DND-41 (cell line): Measurements from ENCODE around the gene CLBA1.

Experiments
- ATAC-seq: fragments of 200-7000 bp; cut with Tn5 transposase; 3 replicates; pipeline ENCODE4 v1.9.1; 2021; ENCODE audit warnings: low read depth; ENCODE audit not compliant: insufficient read depth
- DNase-seq: peaks from one replicate; pipeline ENCODE4 v3.0.0-alpha.2; 2020
- H2AFZ ChIP-seq: 2 replicates; pipeline ENCODE4 v1.6.0; 2012; ENCODE audit warnings: low read depth, low read length
- H3K27ac ChIP-seq: 2 replicates; pipeline ENCODE4 v1.5.1; 2012; ENCODE audit warnings: low read length, inconsistent platforms
- H3K27me3 ChIP-seq: fragments of 200-600 bp; sonication (generic); 2 replicates; pipeline ENCODE4 v1.6.0; 2012; ENCODE audit warnings: low read length, mild to moderate bottlenecking, inconsistent platforms; ENCODE audit not compliant: insufficient read depth, poor library complexity
- H3K36me3 ChIP-seq: 2 replicates; pipeline ENCODE4 v1.5.1; 2012; ENCODE audit warnings: low read length, inconsistent platforms; ENCODE audit not compliant: insufficient read depth
- H3K4me1 ChIP-seq: 2 replicates; pipeline ENCODE4 v1.5.1; 2012; ENCODE audit warnings: mild to moderate bottlenecking, low read length; ENCODE audit not compliant: insufficient read depth
- H3K4me2 ChIP-seq: 2 replicates; pipeline ENCODE4 v1.6.0; 2012; ENCODE audit warnings: mild to moderate bottlenecking, moderate library complexity, low read length, inconsistent platforms; ENCODE audit not compliant: insufficient read depth
- H3K4me3 ChIP-seq, 2 experiments: fragments of 200-600 bp in 1 of 2; shearing (Covaris generic) in 1 of 2; 2 replicates each; pipeline ENCODE4 v1.5.1; 2012 to 2016; ENCODE audit warnings: inconsistent platforms in 2 of 2, low read length in 2 of 2, mild to moderate bottlenecking in 2 of 2, low read depth in 1 of 2, moderate library complexity in 1 of 2
- H3K79me2 ChIP-seq: 2 replicates; pipeline ENCODE4 v1.6.0; 2012; ENCODE audit warnings: low read length, inconsistent platforms; ENCODE audit not compliant: insufficient read depth
- H3K9ac ChIP-seq: 2 replicates; pipeline ENCODE4 v1.6.0; 2012; ENCODE audit warnings: low read depth, mild to moderate bottlenecking, inconsistent platforms, low read length, moderate library complexity
- H3K9me3 ChIP-seq: 2 replicates; pipeline ENCODE4 v1.5.1; 2012; ENCODE audit warnings: low read length, moderate library complexity, mild to moderate bottlenecking, inconsistent platforms; ENCODE audit not compliant: insufficient read depth, severe bottlenecking
- H4K20me1 ChIP-seq: 2 replicates; pipeline ENCODE4 v1.6.0; 2012; ENCODE audit warnings: low read length; ENCODE audit not compliant: insufficient read depth
- EZH2 ChIP-seq: IDR thresholded peaks from 3 replicates; pipeline ENCODE4 v1.6.1; 2012; ENCODE audit warnings: borderline replicate concordance, low read depth, mild to moderate bottlenecking, moderate library complexity, low read length, inconsistent platforms; ENCODE audit not compliant: severe bottlenecking
- TF ChIP-seq, protein P1 (sequence below): IDR thresholded peaks from 2 replicates; pipeline ENCODE4 v1.5.1; 2012; ENCODE audit warnings: borderline replicate concordance, low read length, moderate library complexity, mild to moderate bottlenecking; ENCODE audit not compliant: poor library complexity, severe bottlenecking; ENCODE audit errors: extremely low read depth

The CLBA1 gene

DNA sequence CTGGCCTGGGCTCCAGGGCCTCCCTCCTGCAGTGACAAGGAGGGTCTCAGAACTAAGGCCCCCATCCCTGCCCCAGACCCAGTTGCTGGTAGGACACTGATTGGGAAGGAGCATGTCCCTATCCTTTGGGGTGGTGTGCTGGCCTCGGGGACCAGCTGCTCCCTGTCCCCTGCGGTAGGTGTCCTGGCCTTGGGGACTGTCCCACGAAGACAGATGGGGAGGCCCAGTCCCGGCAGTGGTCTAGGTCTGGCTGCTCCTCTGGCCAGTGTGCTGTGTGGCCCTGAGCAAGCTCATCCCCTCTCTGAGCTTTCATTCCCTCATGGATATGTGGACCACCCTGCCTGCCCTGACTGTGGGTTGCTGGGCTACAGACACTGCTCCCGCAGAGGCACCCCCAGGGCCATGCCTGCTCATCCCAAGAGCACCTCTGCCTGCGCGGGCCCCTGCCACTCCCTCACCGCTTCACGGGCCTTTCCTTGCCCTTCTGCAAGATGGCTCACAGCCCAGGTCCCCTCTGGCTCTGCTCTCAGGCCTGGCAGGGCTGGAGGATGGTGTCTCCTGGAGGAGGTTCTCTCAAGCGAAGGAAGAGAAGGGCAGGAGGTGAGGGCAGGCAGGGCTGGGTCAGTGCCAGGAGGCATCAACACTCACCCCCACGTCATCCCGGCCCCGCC lies 19.9 kb upstream of the CLBA1 start:
- H3K27me3 ChIP-seq, result no peaks in the 10 kb centered on the region
- no peak overlapping the region for H3K9ac ChIP-seq
- no peaks in the 10 kb centered on the region for H3K36me3 ChIP-seq
- H3K9me3 ChIP-seq, result no peaks in the 10 kb centered on the region
- no peak overlapping the region for H3K4me3 ChIP-seq
- no peak overlapping the region for H2AFZ ChIP-seq
- no peak for TF ChIP-seq EZH2
- TF ChIP-seq, protein P1, sequence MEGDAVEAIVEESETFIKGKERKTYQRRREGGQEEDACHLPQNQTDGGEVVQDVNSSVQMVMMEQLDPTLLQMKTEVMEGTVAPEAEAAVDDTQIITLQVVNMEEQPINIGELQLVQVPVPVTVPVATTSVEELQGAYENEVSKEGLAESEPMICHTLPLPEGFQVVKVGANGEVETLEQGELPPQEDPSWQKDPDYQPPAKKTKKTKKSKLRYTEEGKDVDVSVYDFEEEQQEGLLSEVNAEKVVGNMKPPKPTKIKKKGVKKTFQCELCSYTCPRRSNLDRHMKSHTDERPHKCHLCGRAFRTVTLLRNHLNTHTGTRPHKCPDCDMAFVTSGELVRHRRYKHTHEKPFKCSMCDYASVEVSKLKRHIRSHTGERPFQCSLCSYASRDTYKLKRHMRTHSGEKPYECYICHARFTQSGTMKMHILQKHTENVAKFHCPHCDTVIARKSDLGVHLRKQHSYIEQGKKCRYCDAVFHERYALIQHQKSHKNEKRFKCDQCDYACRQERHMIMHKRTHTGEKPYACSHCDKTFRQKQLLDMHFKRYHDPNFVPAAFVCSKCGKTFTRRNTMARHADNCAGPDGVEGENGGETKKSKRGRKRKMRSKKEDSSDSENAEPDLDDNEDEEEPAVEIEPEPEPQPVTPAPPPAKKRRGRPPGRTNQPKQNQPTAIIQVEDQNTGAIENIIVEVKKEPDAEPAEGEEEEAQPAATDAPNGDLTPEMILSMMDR, result no peak
- H4K20me1 ChIP-seq, result peaks cover 4% of the 10 kb centered on the region; the same call in 1 of the 2 replicates
- H3K4me2 ChIP-seq, result no peak overlapping the region
- H3K27ac ChIP-seq, result no peak overlapping the region
- DNase-seq, result no peak
- no peaks in the 10 kb centered on the region for H3K4me1 ChIP-seq
- ATAC-seq, result no peak
- no peaks in the 10 kb centered on the region for H3K79me2 ChIP-seq

DNA sequence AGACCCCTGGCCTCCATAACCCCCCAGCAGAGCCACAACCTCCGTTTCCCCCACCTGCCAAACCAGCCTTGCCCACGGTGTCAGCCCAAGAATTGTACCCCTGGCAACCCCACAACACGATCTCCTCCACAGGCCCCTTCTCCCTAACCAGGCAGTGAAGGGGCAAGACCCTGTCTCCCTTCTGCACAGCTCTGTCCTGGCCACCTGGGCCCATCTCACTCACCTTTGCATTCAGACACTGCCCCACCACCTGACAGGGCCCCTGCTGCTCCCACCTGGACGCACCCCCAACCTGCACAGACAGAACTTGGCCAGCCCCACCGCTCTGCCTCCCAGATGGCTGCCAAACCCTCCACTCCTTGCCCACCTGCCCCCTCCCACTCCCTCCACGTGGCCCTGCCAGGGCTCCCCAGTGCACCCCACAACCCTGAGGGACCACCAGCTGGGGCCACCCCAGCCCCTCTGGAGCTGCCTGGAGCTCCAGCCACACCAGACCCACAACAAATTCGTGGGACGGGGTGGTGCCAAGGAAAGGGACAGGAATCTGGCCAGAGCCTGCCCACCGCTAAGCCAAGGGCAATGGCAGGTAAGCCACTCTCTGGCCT lies 19.2 kb upstream of the CLBA1 start:
- H3K9ac ChIP-seq, result no peak overlapping the region

DNA sequence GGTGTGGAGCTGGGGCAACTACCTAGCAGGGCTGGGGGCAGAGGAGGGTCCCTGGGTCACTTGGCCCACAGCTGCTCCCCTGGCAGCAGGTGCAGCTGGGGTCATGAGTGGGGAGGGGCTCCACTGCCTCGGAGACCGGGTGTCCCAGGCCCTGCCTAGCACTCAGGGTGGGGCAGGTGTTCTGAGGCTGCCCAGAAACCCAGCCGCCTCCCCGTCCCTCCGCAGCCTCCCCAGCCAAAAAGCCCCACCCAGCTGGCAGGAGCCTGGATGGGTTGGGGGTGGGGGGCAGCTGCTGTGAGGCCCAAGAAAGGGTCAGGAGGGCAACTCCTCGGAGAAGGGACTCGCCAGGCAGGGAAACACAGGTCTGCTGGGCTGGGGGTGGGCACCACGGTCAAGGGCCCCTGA lies 18.6 kb upstream of the CLBA1 start:
- no peaks in the 10 kb centered on the region for H3K9me3 ChIP-seq
- H3K27ac ChIP-seq, result no peak overlapping the region
- H3K4me3 ChIP-seq, result no peak overlapping the region
- H3K4me1 ChIP-seq, result no peaks in the 10 kb centered on the region
- no peaks in the 10 kb centered on the region for H3K79me2 ChIP-seq
- no peak overlapping the region for H3K9ac ChIP-seq
- DNase-seq (no peak), ATAC-seq (no peak)
- no peak for TF ChIP-seq EZH2
- TF ChIP-seq, protein P1, result no peak
- H2AFZ ChIP-seq, result no peak overlapping the region
- no peaks in the 10 kb centered on the region for H3K36me3 ChIP-seq
- no peaks in the 10 kb centered on the region for H3K27me3 ChIP-seq
- H3K4me2 ChIP-seq, result no peak overlapping the region
- H4K20me1 ChIP-seq, result peaks cover 4% of the 10 kb centered on the region

More for the DNA sequence above, 19.2 kb upstream of the CLBA1 start:
- Histone ChIP-seq H2AFZ (no peak overlapping the region), H3K27me3 (no peaks in the 10 kb centered on the region), H3K4me3 (no peak overlapping the region), H3K79me2 (no peaks in the 10 kb centered on the region), H3K4me2 (no peak overlapping the region), H3K27ac (no peak overlapping the region), H3K4me1 (no peaks in the 10 kb centered on the region), H4K20me1 (peaks cover 4% of the 10 kb centered on the region; the same call in 1 of the 2 replicates), H3K9me3 (no peaks in the 10 kb centered on the region), H3K36me3 (no peaks in the 10 kb centered on the region)
- ATAC-seq, result no peak
- no peak for TF ChIP-seq EZH2
- TF ChIP-seq, protein P1, result no peak
- no peak for DNase-seq
